Activated T-cell treated with anti-CD3 and anti-CD28 coated beads for 4 hours (primary cell): Measurements from ENCODE around the gene DOCK3.
"Not testable (repeated sequence)": the region's sequence is repeated elsewhere in the genome, so short reads cannot be mapped to it uniquely, and the experiment has no call there.

Experiments
- DNase-seq: peaks from one replicate; pipeline ENCODE4 v3.0.0-alpha.2; 2020

Gene DOCK3

DNA sequence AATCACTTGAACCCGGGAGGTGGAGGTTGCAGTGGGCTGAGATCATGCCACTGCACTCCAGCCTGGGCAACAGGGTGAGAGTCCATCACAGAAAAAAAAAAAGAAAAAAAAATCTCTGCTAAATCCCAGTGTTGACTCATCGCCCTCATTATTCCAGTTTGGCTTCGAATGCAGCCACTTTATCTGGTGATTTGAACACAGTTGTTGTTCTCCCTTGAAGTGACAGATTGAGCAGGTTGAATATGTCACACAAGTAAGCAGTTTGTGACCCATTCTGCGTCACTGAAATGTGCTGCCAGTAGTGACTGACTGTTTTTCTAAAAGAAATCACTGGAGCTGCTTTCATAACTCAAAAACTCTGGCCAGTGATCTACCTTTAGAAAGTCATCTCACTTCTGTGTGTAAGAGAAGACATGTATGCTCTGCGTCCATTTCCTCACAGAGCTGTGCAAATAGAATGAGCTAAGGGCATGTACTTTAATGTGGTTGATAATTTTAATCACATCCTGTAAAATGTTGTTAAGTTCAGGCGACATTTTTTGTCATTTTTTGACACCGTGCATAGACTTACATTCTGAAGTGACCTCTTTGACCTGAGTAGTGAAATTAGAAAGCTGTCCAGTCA lies 12.5 kb downstream of the DOCK3 start:
- no peak for DNase-seq

DNA sequence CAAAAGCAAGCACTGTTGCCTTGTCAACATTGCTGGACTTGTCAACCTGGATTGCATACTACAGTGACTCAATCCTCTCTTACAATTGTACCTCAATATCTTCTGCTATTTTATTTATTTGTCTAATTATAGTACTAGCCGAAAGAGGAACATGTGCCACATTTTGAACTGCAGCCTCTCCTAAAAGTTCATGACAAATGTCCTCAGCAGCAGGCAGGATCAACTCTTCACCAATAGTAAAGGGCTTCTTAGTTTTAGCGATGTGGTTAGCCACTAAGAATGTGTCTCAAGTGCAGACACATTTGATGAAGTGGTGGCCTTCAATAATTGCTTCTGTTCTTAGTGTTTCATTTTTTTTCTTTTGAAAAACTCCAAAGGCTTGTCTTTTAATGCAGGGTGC lies 13.2 kb downstream of the DOCK3 start:
- DNase-seq = no peak

DNA sequence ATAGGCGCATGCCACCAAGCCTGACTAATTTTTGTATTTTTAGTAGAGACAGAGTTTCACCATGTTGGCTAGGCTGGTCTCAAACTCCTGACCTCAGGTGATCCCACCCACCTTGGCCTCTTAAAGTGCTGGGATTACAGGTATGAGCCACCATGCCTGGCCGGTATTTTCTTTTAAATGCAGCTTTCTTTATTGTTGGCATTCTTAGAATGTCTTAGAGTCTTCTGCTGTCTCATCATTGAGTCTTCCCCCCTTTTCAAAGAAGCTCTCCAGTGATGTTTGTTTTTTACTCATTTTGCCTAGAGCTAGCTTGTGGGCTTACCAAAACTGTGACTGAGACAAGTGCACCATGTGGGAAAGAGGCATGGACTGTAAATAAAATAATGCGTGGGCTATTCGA lies 13.9 kb downstream of the DOCK3 start:
- DNase-seq = not testable (repeated sequence)

DNA sequence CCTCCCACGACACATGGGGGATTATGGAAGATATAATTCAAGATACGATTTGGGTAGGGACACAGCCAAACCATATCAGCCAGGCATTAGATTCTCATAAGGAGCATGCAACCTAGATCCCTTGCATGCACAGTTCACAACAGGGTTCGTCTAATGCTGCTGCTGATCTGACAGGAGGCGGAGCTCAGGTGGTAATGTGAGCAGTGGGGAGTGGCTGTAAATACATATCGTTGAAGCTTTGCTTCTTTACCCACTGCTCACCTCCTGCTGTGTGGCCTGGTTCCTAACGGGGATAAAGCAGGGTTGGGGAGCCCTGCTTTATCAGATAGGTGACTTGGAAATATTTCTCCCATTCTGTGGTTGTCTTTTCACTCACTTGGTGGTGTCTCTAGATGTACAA lies 14.8 kb downstream of the DOCK3 start:
- no peak for DNase-seq

DNA sequence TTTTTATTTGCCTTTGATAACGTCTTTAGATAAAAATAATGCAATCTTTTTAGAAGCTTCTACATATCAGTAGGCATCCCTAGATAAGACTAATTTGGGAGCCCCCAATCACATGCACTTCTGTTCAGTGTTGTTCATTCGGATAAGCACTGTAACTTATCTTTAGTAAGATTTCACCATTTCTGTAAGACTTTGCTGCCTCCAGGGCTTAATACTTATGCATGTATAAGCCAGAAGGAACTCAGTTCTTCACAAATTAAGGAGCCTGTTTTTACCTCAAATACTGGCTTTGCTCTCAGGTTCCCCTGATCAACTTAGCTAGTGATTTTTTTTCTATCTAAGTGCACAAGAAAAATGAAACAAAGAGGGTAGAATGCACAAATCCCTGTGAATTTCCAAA lies 20.3 kb downstream of the DOCK3 start:
- DNase-seq = no peak

DNA sequence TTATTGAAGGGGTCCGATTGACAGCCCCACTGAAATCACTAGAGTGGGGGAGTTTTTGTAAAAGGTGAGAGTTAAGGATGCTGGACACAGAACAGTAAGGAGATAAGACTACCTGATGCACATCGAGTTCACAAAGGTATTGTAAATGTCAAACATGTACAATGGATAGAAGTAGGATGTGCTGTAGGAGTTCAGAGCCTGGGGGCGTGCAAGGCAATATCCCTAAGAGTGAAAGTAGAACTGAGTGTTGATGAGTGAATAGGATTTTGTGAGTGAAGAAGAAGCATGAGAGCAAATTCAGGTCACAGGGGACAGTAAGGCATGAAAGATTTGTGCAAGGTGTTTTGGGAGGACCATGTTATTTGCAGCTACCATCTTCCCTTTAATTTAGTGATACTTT lies 21.5 kb downstream of the DOCK3 start:
- no peak for DNase-seq

DNA sequence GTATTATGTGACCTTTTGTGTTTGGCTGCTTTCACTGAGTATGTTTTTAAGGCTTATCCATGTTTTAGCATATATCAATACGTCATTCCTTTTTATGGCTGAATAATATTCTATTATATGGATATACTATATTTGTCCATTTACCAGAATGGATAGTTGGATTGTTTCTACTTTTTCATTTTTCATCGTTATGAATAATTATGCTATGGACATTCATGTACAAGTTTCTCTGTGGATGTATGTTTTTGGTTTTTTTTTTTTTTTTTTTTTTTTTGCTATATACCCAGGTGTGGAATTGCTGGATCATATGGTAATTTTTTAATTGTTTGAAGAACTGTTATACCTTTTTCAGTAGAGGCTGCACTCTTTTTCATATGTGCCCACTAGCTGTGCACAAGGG lies 23.5 kb downstream of the DOCK3 start:
- no peak for DNase-seq

DNA sequence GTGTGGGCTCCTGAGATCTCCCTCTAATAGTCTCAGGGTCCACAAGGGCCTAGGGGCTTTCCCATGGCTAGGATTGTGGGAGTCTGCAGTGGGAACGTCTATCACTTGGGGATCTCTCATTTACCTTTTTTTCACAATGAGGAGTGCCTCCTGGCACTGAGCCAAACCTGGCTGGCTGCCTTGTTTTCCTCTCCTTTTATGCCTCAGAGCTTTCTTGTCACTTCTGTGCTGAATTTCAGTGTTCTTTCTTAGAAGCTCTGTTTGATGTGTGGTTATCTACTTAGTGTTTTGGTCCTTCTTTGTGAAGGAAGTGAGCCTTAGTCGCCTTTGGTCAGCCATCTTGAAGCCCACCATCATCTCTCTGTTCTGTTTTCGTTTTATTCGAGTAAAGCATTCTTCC lies 33.9 kb downstream of the DOCK3 start:
- no peak for DNase-seq

DNA sequence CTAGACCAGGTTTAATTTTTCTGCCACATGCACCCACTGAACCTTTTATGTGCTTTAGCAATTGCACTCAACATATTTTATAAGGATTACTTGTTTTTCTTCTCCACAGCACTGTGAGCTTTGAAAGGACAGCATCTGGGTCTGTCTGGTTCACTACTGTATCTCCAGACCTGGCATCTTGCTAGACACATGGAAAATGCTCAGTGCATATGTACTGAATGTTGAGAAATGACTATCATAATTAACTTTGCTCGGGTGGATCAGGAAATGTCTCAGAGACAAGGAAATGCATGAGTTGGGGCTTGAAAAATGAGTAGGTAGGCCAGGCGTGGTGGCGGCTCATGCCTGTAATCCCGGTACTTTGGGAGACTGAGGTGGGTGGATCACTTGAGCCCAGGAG lies 40.2 kb downstream of the DOCK3 start:
- no peak for DNase-seq

DNA sequence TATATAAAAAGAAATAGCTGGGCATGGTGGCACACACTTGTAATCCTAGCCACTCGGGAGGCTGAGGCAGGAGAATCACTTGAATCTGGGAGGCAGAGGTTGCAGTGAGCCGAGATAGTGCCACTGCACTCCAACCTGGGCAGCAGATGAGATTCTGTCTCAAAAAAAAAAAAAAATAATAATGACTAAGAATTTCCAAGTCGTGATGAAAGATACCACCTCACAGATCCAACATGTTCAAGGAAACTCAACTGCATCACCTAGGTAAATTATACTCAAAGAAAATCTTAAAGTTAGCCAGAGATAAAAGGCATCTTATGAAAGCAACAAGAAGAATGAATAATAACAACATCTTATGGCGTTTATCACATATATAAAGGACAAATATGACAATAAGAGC lies 50.1 kb downstream of the DOCK3 start:
- no peak for DNase-seq

DNA sequence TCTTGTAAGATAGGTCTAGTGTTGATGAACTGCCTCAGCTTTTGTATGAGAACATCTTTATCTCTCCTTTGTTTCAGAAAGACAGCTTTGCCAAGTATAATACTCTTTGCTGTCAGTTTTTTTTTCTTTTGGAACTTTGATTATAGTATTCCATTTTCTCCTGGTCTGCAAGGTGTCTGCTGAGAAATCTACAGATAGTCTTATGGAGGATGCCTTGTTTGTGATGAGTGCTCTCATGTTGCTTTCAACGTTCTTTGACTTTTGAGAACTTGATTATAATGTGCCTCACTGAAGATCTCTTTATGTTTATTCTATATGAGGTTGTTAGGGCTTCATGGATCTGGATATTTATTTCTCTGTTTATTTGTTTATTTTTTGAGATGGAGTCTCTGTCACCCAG lies 60.3 kb downstream of the DOCK3 start:
- no peak for DNase-seq

DNA sequence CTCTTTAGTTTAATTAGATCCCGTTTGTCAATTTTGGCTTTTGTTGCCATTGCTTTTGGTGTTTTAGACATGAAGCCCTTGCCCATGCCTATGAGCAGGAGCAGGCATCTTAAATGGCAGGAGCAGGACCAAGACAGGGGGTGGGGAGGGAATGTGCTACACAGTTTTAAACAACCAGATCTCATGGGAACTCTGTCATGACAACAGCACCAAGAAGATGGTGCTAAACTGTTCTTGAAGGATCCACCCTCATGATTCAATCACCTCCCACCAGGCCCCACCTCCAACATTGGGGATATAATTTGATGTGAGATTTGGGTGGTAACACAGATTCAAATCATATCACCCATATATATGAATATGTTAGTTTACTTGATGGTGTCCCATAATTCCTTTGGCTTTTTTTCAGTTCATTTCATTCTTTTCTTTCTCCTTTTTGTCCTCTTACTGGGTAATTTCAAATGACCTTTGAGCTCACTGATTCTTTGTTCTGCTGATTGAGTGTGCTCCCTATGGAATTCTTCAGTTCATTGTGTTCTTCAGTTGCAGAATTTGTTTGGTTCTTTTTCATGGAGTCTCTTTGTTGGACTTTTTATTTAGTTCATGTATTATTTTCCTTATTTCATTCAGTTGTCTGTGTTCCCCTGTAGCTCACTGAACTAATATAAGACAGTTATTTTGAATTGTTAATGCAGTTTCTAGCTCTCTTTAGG lies 62.6 kb downstream of the DOCK3 start:
- DNase-seq = no peak

DNA sequence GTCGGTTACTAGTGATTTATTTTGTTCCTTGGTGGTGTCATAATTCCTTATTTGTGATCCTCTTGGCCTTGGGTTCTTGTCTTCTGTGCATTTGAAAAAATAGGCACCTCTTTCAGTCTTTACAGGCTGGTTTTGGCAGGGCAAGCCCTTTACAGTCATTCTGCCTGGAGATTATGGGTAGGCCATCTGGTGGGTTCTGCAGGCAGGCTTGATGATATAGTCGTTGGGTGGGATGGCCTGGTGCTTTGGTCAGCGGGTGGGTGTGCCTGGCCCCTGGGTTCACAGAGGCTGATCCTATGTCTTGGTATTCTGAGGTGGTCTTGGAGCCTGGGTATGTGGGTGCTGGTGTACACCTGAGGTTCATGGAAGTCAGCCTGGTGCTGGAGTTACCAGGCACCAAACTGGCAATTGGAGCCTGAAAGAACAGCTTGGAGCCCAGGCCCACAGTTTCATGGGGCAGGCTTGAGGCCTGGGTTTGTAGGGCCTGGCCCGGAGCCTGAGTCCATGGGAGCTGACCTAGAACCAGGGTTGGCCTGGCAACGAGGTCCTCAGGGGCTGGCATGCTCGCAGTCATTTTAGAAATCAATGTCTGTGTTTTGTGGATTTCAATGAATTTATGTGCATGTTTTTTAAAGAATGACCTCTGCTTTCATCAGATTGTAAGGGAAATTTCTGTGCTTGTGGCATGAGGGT lies 63.3 kb downstream of the DOCK3 start:
- DNase-seq = no peak

DNA sequence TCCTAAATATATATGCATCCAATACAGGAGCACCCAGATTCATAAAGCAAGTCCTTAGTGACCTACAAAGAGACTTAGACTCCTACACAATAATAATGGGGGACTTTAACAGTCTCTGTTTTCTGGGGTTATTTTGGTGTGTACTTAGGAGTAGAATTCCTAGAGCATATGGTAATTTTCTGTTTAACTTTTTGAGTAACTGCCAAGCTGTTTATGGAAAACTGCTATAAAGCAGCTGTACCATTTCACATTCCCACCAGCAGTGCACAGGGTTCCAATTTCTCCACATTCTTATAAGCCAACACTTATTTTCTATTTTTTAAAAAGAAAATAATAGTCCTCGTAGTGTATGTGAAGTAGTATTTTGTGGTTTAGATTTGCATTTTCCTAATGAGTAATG lies 68.9 kb downstream of the DOCK3 start:
- DNase-seq = no peak

DNA sequence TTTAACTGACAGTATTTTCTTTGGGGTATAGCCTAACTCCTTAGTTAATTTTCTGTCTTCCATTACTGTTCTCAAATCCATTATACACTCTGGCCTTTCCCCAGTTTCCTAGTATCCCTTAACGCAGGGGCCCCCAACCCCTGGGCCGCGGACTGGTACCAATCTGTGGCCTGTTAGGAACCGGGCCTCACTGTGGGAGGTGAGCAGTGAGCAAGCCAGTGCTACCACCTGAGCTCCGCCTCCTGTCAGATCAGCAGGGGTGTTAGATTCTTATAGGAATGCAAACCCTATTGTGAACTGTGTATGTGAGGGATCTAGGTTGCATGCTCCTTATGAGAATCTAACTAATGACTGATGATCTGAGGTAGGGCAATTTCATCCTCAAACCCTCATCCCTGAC lies 75.1 kb downstream of the DOCK3 start:
- DNase-seq = no peak

DNA sequence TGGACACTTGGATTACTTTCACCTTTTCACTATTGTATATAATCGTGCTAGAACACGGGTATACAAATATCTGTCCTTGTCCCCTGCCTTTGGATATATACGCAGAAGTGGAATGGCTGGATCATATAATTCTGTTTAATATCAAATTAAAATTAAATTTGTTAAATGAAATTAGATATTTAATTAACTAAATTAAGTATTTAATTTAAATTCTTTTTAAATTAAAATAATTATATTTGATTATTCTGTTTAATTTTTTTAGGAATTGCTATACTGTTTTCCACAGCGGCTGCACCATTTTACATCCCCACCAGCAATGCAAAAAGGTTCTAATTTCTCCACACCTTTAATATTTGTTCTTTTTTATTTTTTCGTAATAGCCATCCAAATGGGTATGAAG lies 84.3 kb downstream of the DOCK3 start:
- no peak for DNase-seq

DNA sequence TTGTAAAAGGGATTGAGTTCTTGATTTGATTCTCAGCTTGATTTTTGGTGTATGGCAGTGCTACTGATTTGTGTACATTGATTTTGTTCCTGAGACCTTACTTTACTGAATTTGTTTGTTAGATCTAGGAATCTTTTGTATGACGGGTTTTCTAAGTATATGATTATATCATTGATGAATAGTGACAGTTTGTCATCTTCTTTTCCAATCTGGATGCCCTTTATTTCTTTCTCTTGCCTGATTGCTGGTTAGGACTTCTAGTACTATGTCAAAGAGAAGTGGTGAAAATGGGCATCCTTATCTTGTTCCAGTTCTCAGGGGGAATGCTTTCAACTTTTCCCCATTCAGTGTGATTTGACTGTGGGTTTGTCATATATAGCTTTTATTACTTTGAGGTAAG lies 103.0 kb downstream of the DOCK3 start:
- no peak for DNase-seq

DNA sequence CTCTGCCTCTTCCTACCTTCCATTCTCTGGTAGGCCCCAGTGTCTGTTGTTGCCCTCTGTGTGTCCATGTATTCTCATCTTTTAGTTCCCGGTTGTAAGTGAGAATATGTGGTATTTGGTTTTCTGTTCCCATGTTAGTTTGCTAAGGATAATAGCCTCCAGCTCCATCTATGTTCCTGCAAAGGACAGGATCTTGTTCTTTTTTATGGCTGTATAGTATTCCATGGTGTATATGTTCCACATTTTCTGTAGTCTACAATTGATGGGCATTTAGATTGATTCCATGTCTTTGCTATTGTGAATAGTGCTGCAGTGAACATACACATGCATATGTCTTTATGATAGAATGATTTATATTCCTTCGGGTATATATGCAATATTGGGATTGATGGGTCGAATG lies 107.0 kb downstream of the DOCK3 start:
- DNase-seq = not testable (repeated sequence)

DNA sequence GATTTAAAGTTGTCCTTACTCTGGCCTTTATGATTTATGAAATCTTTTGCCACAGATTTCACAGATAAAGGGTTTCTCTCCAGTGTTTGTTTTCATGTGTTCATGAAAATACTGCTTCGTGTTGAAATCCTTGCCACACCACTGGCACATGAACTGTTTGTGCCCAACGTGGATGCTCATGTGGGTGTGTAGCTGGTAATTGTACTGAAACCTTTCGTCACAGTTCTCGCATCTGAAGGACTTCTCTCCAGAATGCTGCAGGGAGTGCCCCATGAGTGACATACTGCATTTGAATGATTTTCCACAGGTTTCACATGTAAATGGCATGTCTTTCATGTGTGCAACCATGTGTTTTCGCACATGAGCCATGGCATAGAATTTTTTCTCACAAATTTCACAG lies 111.9 kb downstream of the DOCK3 start:
- no peak for DNase-seq

DNA sequence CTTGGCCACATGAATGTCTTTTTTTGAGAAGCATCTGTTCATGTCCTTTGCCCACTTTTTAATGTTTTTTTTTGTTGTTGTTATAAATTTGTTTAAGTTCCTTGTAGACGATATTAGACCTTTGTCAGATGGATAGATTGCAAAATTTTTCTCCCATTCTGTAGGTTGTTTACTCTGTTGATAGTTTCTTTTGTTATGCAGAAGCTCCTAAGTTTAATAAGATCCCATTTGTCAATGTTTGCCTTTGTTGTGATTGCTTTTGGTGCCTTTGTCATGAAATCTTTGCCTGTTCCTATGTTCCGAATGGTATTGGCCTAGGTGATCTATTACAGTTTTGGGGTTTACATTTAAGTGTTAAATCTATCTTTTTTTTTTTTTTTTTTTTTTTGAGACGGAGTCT lies 116.2 kb downstream of the DOCK3 start:
- DNase-seq = not testable (repeated sequence)

DNA sequence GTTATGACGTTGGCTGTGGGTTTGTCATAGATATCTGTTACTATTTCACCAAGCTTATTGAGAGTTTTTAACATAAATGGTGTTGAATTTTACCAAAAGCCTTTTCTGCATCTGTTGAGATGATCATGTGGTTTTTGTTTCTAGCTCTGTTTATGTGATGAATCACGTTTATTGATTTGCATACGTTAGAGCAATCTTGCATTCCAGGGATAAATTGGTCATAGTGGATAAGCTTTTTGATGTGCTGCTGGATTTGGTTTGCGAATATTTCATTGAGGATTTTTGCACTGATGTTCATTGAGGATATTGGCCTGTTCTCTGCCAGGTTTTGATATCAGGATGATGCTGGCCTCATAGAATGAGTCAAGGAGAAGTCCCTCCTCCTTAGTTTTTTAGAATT lies 117.8 kb downstream of the DOCK3 start:
- no peak for DNase-seq

DNA sequence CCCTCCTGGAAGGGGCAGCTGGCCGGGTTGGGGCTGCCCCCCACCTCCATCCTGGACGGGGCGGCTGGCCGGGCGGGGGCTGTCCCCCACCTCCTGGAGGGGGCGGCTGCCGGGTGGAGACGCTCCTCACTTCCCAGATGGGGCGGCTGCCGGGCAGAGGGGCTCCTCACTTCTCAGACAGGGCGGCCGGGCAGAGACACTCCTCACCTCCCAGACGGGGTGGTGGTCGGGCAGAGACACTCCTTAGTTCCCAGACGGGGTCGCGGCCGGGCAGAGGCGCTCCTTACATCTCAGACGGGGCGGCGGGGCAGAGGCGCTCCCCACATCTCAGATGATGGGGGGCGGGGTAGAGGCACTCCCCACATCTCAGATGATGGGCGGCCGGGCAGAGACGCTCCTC lies 129.1 kb downstream of the DOCK3 start:
- DNase-seq = not testable (repeated sequence)

DNA sequence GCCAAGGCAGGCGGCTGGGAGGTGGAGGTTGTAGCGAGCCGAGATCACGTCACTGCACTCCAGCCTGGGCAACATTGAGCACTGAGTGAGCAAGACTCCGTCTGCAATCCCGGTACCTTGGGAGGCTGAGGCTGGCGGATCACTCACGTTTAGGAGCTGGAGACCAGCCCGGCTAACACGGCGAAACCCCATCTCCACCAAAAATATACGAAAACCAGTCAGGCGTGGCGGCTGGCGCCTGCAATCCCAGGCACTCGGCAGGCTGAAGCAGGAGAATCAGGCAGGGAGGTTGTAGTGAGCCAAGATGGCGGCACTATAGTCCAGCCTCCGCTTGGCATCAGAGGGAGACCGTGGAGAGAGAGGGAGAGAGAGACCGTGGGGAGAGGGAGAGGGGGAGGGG lies 129.6 kb downstream of the DOCK3 start:
- DNase-seq = not testable (repeated sequence)

DNA sequence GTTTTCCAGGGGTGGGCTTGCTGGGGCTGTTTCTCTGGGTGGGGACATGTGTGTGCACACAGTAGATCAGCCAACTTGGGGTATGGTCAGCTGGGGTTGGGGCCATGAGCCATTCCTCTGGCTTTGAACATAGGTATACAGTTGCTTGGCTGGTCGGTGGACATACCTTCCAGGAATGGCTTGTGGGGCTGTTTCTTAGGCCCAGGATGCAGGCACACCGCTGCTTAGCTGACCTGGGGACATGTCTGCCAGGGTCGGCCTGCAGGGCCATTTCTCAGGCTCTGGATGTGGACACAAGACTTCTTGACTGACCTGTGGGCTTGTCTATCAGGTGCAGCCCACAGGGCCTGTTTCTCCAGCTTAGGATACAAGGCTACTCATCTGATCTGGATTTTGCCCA lies 130.6 kb downstream of the DOCK3 start:
- no peak for DNase-seq

DNA sequence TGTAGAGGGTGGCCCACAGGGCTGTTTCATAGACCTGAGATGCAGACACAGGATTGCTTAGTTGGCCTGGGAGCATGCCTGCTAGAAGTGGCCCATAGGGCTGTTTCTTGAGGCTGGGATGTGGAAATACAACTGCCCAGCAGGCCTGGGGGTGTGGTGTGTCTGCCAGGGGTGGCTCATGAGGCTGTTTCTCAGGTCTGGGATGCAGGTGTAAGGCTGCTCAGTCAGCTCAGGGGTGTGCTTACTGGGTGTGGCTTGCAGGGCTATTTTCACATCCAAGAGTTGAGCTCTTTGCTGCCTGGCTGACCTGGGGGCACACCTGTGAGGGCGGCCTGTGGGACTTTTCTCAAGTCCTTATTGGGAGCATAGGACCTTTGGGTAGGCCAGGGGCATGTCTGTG lies 131.3 kb downstream of the DOCK3 start:
- DNase-seq = no peak
